AG09309 (cell line): Measurements from ENCODE around the gene N4BP2.

Experiments used
- DNase-seq: peaks from one replicate; pipeline ENCODE4 v3.0.0-alpha.2; 2010; ENCODE audit warnings: low read depth
- H3K4me3 ChIP-seq: 2 replicates; pipeline ENCODE4 v1.5.1; 2011; ENCODE audit warnings: mild to moderate bottlenecking, low read depth, low read length, moderate library complexity; ENCODE audit not compliant: control insufficient read depth
- TF ChIP-seq, protein P1 (sequence below): IDR thresholded peaks from 2 replicates; pipeline ENCODE4 v1.5.1; 2011; ENCODE audit warnings: mild to moderate bottlenecking, low read depth, low read length, inconsistent platforms; ENCODE audit not compliant: insufficient read depth, control insufficient read depth; ENCODE audit errors: missing control alignments

N4BP2 gene

DNA sequence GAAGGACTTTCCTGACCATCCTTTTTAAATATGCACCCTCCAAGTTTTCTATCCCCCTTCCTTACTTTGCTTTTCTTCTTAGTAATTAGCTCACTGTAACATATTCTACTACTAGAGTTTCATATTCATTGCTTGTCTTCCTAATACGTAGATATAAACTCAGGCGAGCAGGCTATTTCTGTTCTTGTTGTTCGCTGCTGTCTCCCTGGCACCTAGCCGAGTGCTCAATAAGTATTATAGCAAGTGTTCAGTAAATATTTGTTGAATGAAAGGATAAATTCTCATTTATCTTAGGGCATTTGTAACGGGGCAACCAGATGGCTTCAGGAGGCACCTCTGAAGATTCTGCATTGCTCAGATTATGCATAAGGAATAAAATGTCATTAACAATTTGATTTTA, 133.4 kb downstream of the N4BP2 start:
- H3K4me3 ChIP-seq: no peak overlapping the region

DNA sequence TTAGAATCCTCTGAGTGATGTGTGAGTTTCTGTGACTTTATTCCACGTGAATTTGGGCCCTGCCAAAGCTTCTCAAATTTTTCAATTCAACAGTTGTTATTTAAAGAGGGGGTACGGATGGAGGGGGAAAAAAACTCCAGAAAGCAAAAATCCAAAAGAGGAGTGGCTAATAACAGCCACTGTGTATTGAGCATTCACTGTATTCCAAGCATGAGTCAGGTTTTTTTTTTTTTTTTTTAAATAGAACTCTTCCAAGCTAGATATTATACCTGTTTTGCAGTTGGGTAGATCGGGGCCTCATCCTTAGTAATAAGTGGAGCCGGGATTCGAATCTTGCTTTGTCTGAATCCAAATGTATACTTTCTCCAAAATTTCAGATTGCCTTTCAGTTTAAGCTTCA, 133.8 kb downstream of the N4BP2 start:
- no peak overlapping the region for H3K4me3 ChIP-seq
- TF ChIP-seq, protein P1, sequence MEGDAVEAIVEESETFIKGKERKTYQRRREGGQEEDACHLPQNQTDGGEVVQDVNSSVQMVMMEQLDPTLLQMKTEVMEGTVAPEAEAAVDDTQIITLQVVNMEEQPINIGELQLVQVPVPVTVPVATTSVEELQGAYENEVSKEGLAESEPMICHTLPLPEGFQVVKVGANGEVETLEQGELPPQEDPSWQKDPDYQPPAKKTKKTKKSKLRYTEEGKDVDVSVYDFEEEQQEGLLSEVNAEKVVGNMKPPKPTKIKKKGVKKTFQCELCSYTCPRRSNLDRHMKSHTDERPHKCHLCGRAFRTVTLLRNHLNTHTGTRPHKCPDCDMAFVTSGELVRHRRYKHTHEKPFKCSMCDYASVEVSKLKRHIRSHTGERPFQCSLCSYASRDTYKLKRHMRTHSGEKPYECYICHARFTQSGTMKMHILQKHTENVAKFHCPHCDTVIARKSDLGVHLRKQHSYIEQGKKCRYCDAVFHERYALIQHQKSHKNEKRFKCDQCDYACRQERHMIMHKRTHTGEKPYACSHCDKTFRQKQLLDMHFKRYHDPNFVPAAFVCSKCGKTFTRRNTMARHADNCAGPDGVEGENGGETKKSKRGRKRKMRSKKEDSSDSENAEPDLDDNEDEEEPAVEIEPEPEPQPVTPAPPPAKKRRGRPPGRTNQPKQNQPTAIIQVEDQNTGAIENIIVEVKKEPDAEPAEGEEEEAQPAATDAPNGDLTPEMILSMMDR: no peak
- DNase-seq: no peak

More for the DNA sequence above, 133.4 kb downstream of the N4BP2 start:
- DNase-seq: no peak
- TF ChIP-seq, protein P1: no peak

DNA sequence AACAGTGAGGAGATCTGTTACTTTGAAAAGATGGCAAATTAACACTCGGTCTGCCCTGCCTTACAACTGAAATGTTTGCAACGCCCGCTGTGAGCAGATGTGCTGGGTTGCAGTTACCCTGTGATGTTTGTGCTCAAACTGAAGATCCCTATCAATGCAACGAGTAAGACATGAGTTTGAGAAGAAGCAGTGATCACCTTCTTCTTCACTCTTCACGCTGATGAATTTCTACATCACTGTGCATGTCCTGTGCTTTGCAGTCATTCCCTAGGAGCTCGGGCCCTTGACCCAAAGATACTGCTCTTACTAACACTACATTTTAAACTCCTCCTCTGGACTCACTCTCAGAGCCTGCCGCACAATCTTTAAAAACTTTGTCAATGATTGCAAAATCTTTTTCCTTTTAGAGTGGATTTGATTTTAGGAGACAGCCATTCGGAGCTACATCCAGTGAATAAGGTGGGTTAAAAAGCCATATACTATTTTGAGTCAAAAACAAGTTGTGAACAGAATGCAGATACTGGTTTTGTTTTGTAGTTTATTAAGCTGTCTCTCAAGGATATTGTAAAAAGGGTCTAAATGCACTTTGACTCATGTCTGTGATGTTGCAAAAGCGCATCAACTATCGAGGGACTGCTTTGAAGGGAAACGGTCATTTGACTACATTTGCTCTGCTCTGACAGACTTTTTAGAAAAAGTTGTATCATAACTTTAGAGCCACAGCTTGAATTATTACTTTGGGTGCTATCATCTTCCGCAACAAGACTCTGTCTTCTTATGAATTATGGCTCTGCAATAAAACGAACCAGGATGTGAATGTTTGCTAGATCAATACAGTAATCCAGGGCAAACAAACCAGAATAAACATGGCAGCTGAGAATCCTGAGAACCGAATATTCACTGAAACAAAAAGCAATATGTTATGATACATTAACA, 134.5 kb downstream of the N4BP2 start:
- TF ChIP-seq, protein P1: no peak
- no peak for DNase-seq
- no peak overlapping the region for H3K4me3 ChIP-seq

DNA sequence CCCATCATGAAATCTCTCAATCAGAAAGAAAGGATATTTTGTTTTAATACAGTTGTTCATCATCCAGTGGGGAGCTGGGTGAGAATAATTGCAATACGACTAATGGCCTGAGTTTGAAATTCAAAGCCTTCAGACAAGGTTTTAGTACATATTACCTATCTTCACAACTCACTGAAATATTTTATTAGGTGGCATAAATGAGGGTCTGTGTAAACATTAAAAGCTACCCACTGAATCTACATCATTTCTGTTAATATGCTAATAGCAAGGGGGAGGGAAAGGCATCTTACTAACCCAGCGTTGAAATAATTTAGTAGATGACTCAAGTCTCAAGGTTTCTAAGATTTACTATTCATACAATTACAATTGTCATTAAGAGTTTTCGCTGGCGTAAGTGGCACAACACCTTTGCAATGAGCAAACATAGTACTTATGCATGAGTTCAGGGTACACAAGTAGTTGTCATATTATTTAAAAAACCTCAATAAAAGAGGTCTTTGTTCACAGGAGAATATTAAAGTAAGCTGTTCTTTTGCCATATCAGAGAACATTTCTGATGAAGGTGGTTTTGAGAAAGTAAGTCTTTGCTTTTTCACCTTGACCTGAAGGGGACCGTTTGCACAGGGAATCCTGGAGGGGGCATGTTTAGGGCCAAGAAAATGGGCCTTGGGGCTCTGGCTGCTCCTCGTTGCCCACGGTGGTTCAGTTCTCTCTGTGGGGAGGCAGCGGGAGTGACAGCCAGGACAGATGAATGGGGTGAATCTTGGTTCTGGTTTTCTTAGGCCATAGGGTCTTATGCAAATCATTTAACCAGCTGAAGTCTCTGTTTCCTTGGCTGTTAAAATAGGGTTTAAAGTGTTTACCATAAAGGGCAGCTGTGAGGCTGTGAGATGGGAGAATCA, 135.7 kb downstream of the N4BP2 start:
- TF ChIP-seq, protein P1: no peak
- no peak for DNase-seq
- no peak overlapping the region for H3K4me3 ChIP-seq

DNA sequence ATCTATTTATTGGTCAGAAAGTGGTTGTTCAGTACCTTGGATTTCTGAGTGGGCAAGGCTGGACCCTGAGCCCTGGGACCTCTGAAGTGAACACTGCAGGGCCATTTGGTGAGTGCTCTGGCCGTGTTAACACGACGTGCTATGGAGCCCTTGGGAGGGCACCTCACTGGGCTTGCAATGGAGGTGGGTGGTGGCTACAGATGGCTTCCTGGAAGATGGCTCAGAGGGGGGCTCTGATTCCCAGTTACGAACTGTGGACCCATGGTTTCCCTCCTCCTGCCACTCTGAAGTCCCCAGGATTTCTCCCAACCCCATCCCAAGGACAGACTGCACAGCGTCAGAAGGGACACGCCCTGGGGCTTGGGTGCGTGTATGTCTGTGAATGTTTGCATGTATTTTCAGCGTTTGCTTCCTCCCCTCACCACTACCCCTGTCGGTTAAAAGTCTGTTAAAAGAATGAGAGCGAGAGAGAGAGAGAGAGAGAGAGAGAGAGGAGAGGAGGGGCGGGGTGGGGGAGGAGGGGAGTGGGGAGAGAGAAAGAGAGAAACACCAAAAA, 136.4 kb downstream of the N4BP2 start:
- DNase-seq: no peak
- TF ChIP-seq, protein P1: no peak
- no peak overlapping the region for H3K4me3 ChIP-seq

DNA sequence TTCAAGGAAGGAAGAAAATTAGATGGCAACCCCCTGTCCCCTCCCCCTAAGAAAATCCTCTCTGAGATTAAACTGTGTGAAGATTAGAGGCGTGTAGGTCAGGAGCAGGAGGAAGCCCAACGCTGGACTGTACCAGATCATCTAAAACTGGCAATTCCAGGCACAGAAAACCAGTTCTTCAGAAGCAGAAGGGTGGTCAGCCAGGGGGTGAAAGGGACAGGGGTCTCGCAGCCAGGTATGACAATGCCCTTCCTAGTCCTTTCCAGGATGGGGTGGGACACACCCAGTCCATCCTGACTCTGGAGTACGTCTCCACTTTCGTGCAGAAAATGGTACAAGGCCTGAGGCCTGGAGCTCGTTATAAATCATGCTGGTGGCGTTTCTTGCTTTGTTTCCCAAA, 136.9 kb downstream of the N4BP2 start:
- no peak overlapping the region for H3K4me3 ChIP-seq
- DNase-seq: no peak
- TF ChIP-seq, protein P1: no peak
